Caco-2 (cell line): Measurements from ENCODE around the gene SHC3. TPM values are rescaled to one million over a fixed set of nuclear protein-coding genes. Genes with fewer than 3 reads are reported as not detected.

ENCODE experiments used
- BruUV-seq: library from RNA; stranded (reverse); fragments of 400-500 nt; replicated peaks from 2 replicates; lab custom pipeline; 2021; lab: Mats Ljungman, UMichigan
- CTCF ChIA-PET: fragments of 300-600 bp; sonication (Branson Sonifier 250); formaldehyde crosslinking; loops from one replicate; lab custom pipeline; 2022; ENCODE audit warnings: antibody characterized with exemption; lab: Charles Lee
- POLR2A ChIA-PET: fragments of 300-600 bp; sonication (Branson Sonifier 250); formaldehyde crosslinking; loops from one replicate; lab custom pipeline; 2022; ENCODE audit warnings: antibody characterized with exemption; lab: Charles Lee
- DNase-seq, 2 experiments: peaks; one replicate each; pipeline versions ENCODE4 v3.0.0 to v3.0.0-alpha.2; 2020 to 2022
- H3K27me3 ChIP-seq: replicated peaks from 2 replicates; pipeline ENCODE4 v1.6.0; 2011; ENCODE audit warnings: low read length; ENCODE audit not compliant: control insufficient read depth, insufficient read depth
- H3K36me3 ChIP-seq: 2 replicates; pipeline ENCODE4 v1.5.1; 2011; ENCODE audit warnings: low read length; ENCODE audit not compliant: control insufficient read depth, insufficient read depth
- H3K4me1 ChIP-seq: fragments of 250-450 bp; sonication (Bioruptor Pico); 2 replicates; pipeline ENCODE4 v1.5.1; 2020; ENCODE audit warnings: mild to moderate bottlenecking
- H3K4me3 ChIP-seq: 2 replicates; pipeline ENCODE4 v1.5.1; 2011; ENCODE audit warnings: low read depth, mild to moderate bottlenecking, control low read depth, low read length
- H3K9me3 ChIP-seq: fragments of 250-450 bp; sonication (Bioruptor Pico); 2 replicates; pipeline ENCODE4 v1.5.1; 2020; ENCODE audit warnings: mild to moderate bottlenecking, moderate library complexity
- H3K27ac Mint-ChIP-seq: one replicate; pipeline ENCODE4 v1.8.0; 2022; ENCODE audit warnings: mixed read lengths; ENCODE audit not compliant: unreplicated experiment
- H3K27me3 Mint-ChIP-seq: one replicate; pipeline ENCODE4 v1.8.0; 2022; ENCODE audit warnings: mixed read lengths; ENCODE audit not compliant: insufficient read depth, unreplicated experiment
- H3K36me3 Mint-ChIP-seq: one replicate; pipeline ENCODE4 v1.8.0; 2022; ENCODE audit warnings: mild to moderate bottlenecking, mixed read lengths; ENCODE audit not compliant: insufficient read depth, unreplicated experiment
- H3K4me1 Mint-ChIP-seq: one replicate; pipeline ENCODE4 v1.8.0; 2022; ENCODE audit warnings: low read depth, mixed read lengths; ENCODE audit not compliant: unreplicated experiment
- H3K4me3 Mint-ChIP-seq: one replicate; pipeline ENCODE4 v1.8.0; 2022; ENCODE audit warnings: mild to moderate bottlenecking, moderate library complexity, mixed read lengths; ENCODE audit not compliant: unreplicated experiment
- H3K9me3 Mint-ChIP-seq: one replicate; pipeline ENCODE4 v1.8.0; 2022; ENCODE audit warnings: mixed read lengths; ENCODE audit not compliant: unreplicated experiment
- CTCF ChIP-seq, 2 experiments: fragments of 200-600 bp in 1 of 2; IDR thresholded peaks; 1 replicate in 1 of 2; 2 replicates in 1 of 2; pipeline versions ENCODE4 v1.5.1 to v1.8.0; 2011 to 2022; ENCODE audit warnings: antibody characterized with exemption in 1 of 2, control low read depth in 1 of 2, inconsistent platforms in 1 of 2, low read depth in 1 of 2, low read length in 1 of 2, mild to moderate bottlenecking in 1 of 2, moderate library complexity in 1 of 2; ENCODE audit not compliant: insufficient read depth in 1 of 2, severe bottlenecking in 1 of 2, unreplicated experiment in 1 of 2
- intact Hi-C: fragments of 100-400 bp; cut with micrococcal nuclease; formaldehyde crosslinking; loops from one replicate; pipeline ENCODE4 v1.10.0; 2022; ENCODE audit not compliant: unreplicated experiment
- total RNA-seq: library from RNA; stranded (reverse); gene quantifications from 2 replicates; pipeline ENCODE4 v1.2.3, GENCODE V29; 2022

SHC3 gene
- total RNA-seq, 1 experiment from 2014 or later = 0.20 TPM

DNA sequence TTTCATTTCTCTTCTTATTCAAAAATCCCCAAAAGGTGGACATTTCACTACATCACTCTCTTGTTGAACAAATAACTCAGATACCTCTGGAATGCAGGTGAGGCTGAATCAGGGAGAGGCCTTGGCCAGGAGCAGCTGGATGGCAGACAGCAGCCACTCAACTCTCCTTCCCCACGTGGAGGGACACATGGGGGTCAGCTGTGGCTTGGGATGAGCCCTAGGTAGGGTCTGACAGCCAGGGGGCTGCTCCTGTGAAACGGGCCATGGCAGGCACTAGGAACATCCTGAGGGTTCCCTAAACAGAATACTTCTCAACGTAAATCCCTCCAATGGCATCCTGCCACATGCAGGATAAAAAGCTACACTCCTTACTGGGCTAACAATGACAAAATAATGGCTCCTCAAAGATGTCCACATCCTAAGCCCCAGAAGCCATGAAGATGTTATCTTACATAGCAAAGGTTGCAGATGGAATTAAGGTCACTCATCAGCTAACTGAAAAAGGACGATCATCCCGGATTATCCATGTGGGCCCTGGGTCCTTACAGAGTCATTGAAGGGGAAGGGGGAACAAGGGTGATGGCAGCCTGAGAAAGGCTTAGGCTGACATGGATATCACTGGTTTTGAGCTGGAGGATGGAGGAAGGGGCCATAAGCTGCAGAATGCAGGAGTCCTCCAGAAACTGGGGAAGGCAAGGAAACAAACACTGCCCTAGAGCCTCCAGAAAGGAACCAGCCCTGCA lies 218.7 kb downstream of the SHC3 start:
- no peak for TF ChIP-seq CTCF (IDR thresholded peaks at IDR 0.05; ENCODE audit: insufficient read depth in 1 of 2, low read depth in 1 of 2, low read length in 1 of 2, severe bottlenecking in 1 of 2, unreplicated experiment in 1 of 2)
- Mint-ChIP-seq H3K36me3 (no peaks in the 10 kb centered on the region), H3K27me3 (no peaks in the 10 kb centered on the region), H3K4me1 (no peaks in the 10 kb centered on the region), H3K27ac (no peak overlapping the region), H3K4me3 (no peak overlapping the region), H3K9me3 (no peaks in the 10 kb centered on the region)
- CTCF ChIA-PET = no interaction called here
- POLR2A ChIA-PET = no interaction called here
- no peaks in the 10 kb centered on the region for H3K36me3 ChIP-seq
- no peak overlapping the region for H3K4me3 ChIP-seq
- no TSS peak for BruUV-seq
- no peaks in the 10 kb centered on the region for H3K27me3 ChIP-seq
- no peak for DNase-seq
- no peaks in the 10 kb centered on the region for H3K4me1 ChIP-seq
- no peaks in the 10 kb centered on the region for H3K9me3 ChIP-seq
- intact Hi-C loops = no loop called here

- ChIA-PET POLR2A (no interaction called here), CTCF (no interaction called here)
- H3K4me3 Mint-ChIP-seq = no peak overlapping the region
- no peak for DNase-seq
- no TSS peak for BruUV-seq
- H3K27ac Mint-ChIP-seq = no peak overlapping the region
- intact Hi-C loops = no loop called here
- H3K4me3 ChIP-seq = no peak overlapping the region
- H3K4me1 Mint-ChIP-seq = no peaks in the 10 kb centered on the region
- no peak for TF ChIP-seq CTCF (IDR thresholded peaks at IDR 0.05; ENCODE audit: insufficient read depth in 1 of 2, low read depth in 1 of 2, low read length in 1 of 2, severe bottlenecking in 1 of 2, unreplicated experiment in 1 of 2)
- no peaks in the 10 kb centered on the region for H3K36me3 Mint-ChIP-seq
- H3K27me3 ChIP-seq = no peaks in the 10 kb centered on the region
- no peaks in the 10 kb centered on the region for H3K9me3 Mint-ChIP-seq
- H3K36me3 ChIP-seq = no peaks in the 10 kb centered on the region
- H3K27me3 Mint-ChIP-seq = no peaks in the 10 kb centered on the region
- no peaks in the 10 kb centered on the region for H3K9me3 ChIP-seq
- no peaks in the 10 kb centered on the region for H3K4me1 ChIP-seq
Observed at GRCh38 chr9:88957526-88957925, 221.1 kb downstream of the SHC3 start.

Other genes starting within 250 kb of the SHC3 start
- 0.95 and 1.00 TPM in 2 replicates for gene S1PR3, start 187.3 kb downstream of the SHC3 start, total RNA-seq
- 93.8 and 94.1 TPM in 2 replicates for gene CKS2, start 132.4 kb upstream of the SHC3 start, total RNA-seq
- 21.0 and 23.2 TPM in 2 replicates for gene SECISBP2, start 139.7 kb upstream of the SHC3 start, total RNA-seq